HG03108 (cell line): Measurements from ENCODE around the gene NGFR.
"Not testable (repeated sequence)": the region's sequence is repeated elsewhere in the genome, so short reads cannot be mapped to it uniquely, and the experiment has no call there.

Experiments
- ATAC-seq: cut with Tn5 transposase; IDR thresholded peaks from one replicate; pipeline ENCODE4 v1.9.1; 2021; ENCODE audit warnings: moderate library complexity; ENCODE audit not compliant: unreplicated experiment

Gene NGFR

DNA sequence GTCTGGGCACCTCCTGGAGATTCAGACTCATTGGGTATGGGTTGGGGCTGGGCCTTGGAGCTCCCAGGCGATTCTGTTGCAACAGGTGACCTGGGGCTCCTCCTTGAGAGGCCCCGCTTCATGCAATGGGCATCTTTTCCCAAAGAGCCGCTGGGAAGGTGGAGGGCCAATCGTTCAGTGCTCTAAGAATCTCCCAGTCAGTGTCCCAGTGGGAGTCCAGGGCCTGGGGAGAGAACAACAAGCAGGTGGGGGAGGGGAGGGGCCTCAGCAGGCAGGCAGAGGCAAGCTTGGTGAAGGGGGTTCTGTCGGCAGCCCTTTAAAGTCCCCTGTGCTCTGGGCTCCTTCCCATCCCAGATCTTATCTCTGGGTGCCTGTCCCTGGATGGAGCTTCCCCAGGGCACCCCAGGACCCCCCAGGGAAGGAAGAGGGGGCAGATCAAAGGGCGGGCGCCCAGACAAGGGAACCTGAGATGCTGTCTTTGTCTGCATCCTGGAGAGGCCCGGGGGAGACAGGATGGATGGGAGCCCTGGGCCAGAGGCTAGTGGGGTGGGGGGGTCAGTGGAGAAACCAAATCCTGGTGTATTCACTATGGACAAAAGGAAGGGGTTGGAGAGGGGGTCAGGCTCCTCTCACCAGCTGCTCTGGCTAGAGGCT is 50.0 kb downstream of the NGFR start:
- no peak for ATAC-seq

DNA sequence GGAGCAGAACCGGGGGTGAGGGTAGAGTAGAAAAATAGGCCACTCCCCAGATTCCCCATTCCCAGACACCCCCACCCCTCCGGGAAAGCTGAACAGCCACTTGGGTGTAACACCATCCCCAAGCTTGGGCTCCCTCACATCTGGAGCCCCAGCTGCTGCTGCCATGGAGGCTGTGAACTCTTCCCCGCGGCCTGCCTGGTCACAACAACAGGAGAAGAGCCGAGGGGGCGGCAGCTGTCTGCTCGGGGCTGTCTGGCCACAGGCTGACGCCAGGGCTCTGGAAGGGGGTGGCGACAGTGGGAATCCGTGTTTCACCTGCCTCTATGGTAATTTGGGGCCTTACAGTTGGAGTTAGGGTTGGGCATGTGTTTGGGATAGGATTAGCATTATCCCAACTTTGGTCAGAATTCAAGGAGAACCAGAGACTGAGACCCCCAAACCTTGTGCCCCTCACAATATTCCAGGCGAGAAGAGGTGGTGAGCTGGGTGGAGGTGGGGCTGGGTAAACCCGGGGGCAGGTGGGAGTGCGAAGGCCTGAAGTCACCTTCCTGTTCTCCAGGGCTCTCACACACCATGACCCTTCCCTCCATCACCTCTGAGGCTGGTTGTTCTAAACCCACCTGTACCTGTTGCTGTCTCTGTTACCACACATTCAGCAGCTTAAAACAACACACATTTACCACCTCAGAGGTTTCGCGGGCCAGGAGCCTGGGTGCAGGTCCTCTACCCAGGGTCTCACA is 50.9 kb downstream of the NGFR start:
- no peak for ATAC-seq

DNA sequence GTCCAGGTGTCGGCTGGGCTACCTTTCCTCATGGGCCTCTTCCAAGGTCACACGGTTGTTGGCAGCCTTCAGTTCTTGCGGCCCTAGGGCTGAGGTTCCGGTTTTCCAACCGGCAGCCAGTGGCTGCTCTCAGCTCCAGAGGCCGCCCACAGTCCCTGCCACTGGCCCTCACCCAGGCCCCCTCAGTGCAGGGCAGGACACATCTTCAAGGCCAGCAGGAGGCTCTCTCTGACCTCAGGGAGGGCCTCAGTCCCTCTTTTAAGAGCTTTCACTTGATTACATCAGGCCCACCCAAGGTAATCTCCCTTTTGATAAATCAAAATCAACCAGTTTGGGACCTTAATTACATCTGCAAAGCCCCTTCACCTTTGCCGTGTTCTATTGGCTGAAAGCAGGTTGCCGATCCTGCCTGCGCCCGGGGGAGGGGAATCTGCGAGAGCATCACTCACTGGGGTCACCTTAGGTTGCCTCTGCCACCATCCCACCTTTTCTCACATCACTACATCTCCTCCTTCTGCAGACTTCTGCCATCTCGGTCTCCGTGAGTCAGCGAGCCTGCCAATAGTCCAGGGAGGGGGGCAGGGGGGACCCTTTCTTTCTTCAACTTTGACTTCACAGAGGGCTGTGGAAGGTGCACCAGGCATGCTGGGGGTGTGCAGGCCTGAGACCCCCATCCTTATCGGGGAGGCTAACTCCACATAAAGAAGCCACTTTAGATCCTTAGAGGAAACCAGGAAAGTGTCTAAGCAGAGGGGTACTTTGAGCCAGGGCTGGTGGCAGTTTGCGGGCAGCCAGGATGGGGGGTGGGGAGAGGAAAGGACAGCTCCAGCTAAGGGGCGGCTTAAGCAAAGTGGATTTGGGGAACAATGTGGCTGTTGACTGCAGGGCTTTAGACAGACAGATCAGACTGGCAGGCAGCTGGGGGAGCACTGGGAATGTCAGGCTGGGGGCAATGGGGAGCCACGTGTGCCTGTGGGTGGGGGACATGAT is 51.7 kb downstream of the NGFR start:
- no peak for ATAC-seq

DNA sequence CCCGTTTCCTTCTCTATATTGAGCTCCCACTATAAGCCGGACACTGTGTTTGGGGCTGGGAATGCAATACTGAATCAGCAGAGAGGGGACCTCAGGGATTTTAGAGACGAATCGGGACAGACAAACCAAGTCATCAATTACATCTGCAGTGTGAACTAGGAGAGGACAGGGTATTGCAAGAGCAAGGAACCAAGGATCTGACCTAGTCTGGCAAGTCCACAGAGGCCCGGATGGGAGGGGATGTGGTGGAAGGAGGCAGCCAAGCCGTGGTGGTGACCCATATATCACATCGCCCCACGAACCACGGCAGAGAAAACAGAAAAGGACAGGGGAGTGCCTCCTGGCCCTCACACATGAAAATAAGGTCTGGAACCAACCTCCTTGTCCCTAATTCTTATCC is 52.5 kb downstream of the NGFR start:
- ATAC-seq, result no peak

DNA sequence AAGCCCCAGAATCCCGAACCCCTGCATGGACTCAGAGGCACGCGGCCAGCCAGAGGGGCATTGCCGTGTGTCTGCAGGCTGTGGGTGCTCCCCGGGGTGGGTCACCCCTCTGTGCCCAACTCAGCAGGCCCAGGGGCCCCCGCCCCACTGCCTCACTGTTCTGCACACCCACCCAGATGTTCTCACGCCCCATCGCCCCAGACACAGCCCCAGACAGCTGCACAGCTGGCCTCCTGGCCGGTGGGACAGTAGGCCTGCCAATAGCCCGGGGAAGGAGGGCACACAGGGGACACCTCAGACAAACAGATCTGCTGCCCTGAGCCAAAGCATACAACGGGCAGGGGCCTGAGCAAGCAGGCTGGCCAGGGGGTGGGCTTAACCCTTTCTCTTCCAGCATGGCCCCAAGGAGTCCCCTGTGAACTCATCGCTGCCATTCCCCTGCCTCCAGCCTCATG is 53.0 kb downstream of the NGFR start:
- ATAC-seq, result no peak

DNA sequence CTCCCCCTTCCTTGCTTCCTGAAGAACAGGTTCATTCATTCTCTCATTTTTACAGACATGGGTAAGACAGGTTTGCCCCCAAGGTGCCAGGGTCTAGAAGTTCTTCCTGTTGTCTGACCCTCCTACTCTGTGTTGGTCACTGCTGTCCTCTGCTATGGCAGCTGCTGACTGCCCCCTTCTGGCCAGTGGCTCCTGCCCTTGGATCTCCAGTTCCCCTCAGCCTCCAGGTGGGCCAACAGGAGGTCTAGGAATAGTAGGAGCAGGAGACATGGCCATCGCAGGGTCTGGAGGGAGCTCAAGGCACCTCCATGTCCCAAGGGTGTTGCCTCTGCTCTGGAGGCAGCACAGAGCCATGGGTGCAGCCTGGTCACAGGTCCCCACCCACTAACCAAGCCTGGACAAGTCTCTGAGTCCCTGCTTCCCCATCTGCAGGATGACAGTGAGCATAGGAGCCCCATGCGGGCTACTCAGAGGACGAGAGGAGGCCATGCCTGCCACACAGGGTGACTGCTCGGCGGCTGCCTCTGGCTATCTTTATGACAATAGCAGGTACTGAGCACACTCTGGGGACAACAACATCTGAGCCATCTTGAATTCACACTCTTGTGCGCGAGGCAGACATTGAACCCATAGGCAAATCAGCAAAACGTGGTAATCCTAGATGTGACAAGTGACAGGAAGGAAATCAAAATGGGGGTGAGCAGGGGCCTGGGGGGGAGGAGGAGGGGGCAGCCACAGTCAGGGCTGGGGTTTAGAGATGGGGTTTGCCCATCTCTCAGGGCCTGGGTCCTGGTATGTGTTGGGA is 53.6 kb downstream of the NGFR start:
- no peak for ATAC-seq

DNA sequence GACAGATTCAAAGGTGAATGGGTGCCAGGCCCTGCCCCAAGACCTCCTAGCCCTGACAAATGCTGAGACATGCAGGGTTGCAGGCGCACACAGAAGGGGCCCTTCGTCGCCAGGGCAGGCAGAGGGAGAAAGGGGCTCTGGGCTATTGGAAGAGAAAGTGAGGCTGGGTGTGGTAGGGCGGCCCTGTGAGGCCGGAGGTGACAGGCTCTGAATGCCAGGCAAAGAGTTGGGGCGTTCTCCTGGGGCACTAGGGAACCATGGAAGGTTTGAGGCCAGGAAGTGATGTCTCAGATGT is 54.2 kb downstream of the NGFR start:
- ATAC-seq, result no peak

DNA sequence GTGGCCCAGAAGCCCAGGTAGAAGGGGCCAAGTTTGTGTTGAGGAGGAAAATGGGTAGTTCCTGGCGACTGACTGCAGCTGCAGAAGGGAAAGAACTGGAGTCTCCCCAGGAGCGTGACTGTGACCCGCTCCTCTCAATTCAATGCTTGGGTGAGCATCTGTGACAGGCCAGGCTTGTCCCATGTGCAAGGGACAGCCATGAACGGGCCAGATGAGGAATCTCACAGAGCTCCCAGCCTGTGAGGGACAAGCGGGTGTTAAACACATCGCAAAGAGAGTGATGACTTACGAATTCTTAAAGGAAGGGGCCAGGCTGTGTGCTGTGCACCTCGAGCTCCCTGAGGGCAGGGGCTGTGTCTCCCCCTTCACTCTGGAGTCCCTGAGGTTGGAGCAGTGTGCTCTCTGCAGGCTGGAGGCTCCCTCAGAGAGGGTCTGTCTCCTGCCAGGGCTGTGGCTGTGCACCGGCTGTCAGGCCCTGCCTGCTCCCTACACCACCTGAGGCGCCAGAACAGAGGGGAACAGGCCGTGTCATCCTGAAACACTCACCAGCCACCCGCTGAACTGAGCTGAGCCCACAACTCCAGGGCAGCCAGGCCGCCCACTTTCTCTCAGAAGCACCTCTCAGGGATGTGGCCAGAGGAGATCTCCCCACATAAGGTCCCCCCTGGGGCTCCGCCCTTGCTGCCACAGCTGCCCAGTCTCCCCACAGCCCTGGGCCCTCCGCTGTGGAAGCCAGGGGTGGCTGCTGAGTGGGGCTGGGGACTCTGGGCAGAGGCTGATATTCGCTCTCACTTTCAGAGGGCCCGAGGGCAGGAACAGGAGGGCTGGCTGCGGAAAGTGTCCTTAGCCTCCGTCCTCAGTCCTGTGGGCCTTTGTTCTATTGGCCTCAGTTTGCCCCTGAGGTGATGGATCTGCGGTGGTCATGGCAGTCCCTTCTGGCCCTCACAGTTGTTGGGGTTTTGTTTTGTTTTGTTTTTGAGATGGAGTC is 54.9 kb downstream of the NGFR start:
- ATAC-seq, result no peak

DNA sequence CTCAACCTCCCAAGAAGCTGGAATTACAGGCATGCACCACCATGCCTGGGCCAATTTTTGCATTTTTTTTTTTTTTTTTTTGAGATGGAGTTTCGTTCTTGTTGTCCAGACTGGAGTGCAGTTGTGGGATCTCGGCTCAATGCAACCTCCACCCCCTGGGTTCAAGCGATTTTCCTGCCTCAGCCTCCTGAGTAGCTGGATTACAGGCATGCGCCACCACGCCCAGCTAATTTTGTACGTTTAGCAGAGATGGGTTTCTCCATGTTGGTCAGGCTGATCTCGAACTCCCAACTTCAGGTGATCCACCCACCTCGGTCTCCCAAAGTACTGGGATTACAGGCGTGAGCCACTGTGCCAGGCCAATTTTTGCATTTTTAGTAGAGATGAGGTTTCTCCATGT is 55.7 kb downstream of the NGFR start:
- ATAC-seq, result not testable (repeated sequence)

DNA sequence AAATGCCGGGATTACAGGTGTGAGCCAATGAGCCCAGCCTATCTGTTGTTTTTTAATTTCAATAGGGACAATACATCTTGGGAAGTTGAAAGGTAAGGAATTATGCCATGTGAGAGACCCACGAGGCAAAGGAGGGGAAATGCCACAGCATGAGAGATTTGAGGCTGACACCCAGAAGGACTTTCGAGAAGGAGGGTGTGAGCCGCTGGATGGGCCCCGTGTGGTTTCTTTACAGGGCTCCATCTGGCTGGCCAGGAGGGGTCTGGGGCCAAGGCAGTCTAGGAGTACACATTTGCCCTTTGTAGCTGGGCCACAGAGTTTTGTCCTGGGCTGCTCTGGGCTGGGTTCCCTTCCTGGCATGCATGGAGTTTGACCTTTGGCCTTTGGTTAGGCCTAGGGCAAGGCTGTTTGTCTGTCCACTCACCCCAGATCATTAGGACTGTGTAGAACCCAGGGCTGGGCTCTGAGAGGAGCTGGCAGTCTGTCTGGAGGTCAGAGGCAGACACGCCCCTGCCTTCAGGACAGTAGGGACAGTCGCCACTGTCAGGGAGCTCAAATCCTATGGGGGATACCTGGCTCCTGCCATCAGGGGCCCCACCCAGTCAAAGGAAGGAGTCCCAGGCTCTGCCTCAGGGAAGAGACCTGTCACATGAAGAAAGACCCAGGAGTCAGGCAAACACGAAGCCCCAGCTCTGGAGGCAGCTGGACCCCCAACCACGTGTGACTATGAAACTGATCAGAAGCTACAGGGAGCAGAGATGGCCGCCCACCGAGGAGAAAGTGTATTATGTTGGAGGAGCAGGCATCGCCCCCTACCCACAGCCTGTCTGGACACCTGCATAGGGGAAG is 56.4 kb downstream of the NGFR start:
- ATAC-seq, result no peak

DNA sequence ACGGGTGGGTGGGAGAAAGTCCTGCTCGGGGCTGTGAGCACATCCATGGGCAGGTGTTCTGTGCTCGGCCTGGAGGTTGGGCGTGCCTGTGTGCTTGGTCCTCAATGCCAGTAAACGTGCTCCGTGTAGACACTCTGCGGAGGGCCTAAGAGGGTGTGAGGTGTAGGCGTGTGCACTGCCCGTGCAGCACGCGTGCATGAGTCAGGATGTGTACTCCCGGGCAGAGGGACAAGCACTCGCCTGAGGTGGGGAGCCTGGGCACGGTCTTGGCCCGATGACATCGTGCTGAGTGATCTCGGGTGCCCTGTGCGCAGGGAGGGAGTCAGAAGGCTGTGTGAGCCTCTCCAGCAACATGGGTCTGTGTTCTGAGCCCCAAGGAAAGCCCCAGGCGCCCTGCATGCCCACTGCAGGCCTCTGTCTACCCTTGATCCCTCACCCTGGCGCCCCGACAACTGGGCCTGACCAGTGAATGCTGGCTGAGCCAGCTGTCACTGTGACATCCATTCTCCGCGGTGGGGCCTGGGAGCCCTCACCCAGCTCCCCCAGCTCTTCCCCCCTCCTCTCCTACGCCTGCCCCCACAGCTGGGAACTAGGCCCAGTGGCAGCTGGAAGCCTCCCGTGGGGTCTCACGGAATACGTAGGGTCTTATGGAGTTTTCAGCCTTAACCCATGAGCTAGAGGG is 57.1 kb downstream of the NGFR start:
- no peak for ATAC-seq

DNA sequence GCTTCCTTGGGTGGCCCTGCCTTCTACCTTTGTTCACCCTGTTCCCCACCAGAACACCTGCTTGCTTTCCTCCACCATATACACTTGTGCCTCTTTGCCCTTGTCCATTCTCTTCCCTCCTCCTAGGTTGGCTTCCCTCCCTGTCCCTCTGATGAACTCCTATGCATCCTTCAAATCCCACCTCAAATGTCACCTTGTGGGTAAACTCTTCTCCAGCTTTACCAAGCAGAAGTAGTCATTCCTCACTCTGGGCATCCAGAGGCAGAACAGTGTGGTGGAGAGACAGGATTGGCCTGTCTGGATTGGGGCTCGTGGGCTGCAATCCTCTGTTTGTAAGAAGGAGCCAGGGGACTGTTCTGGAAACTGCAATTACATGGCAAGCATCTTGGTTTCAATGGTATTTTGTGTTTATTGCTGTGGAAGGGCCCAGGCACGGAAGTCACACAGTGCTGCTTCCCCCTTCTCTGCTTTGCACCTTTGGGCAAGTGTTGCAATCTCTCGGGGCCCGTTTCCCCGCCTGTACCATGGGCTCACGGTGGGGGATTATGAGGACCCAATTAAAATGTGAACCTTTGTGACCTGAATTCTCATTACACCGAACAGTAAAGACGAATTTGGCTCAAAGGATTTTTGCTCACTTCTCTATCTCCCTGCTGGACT is 58.7 kb downstream of the NGFR start:
- no peak for ATAC-seq

DNA sequence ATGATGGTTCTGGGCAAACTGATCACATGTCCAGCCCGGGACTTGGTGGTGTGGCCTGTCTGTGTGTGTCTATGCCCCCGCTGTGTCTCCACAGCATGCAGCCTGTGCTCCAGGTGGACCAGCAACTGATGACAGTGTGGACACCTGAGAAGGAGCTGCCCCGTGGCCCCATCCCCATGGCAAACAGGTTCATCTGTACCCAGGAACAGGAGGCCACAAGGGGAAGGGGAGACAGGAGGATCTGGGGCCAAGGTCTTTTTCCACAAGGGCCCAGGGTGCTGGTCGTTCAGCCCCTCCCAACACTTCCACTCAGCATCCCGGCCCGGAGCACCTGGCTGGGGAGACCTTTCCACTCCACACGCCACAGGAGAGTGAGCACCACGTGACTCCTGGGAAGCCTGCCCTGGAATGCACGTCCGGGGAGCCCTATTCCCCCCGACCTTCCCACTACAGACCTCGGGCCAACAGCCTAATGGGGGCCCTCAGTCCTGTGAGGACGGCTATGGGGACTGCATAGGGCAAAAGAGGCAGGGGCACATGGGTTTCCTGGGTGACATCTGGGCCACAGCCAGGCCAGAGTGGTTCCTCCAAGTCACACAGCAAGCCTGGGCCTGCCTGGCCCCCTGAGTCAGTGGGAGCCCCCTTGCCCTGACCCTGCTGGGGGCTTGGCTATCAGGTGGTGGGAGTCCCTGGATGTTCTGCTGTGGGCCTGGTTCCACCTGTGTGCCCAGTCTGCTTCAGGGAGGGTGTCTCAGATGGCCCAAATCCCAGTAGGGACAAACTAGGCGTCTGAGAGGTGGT is 59.8 kb downstream of the NGFR start:
- ATAC-seq, result no peak

DNA sequence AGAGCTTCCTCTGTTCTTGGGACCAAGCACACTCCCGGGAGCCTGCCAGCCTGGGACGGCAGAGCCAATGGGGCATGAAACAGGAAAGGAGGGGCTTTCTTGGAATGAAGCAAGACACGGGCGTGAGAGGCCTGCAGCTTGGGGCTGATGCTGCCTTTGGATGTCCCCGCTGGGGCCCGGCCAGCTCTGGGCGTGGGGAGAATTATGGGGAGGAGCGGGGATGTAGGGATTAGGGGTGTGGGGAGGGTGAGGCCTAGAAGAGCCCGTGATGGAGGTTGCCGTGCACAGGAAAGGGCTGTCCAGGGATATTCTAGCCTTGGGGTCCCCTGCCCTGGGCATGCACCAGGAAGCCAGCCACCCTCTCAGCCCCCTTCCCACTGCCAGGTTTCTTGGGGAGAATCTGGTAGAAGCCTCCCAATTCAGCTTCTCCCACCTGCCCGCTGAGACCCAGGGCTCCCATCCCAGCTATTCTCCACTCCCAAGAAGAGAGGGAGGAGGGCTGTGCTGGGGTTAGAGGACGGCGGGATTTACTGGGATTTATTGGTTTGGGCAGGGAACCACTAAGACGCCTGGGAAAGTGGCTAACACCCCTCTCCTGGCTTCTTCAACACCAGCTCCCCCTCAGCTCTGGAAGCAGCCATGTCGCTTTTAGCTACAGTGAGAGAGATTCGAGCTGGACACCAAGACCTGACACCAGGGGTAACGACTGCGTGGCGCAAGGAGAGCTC is 60.6 kb downstream of the NGFR start:
- no peak for ATAC-seq

DNA sequence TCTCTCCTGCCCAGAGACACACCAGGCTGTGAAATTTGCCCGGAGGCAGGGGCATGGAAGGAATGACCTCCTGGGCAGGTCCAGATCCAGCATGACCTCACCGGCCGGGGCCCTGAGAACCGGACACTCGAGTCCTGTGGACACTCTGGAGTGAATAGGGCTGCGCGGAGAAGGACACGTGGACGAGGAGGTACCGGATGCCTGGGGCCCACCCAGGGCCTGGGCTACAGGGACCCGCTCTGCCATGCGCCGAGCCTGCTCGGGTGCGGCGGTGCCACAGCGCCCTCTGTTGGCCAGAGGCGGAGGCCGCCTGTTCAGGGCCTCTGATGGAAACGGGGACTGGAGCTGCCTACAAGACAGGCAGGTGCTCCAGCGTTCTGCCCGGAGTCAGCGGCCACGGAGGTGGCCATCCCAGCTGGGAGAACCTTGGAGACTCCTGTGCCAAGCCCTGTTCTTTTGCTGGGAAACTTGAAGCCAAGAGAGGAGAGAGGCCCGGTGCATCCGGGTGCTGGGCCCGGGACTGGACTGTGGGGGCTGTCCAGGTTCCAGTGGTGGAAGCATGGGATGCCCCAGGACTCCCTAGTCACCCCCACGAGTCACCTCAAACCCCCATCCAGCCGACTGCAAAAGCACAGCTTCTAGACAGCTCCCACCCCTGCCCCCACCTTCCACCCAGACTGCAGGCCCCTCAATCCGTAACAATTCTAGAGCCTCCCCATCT is 61.3 kb downstream of the NGFR start:
- no peak for ATAC-seq
